B cell (primary cell): ENCODE measurements around the gene COG1.

Experiments used
- EZH2 ChIP-seq: IDR thresholded peaks from 2 replicates; pipeline ENCODE4 v1.6.1; 2012; ENCODE audit warnings: borderline replicate concordance, low read depth, mild to moderate bottlenecking, moderate library complexity, low read length; ENCODE audit not compliant: insufficient read depth, poor library complexity, severe bottlenecking
- TF ChIP-seq, protein P1 (sequence below): fragments of 200-600 bp; IDR thresholded peaks from one replicate; pipeline ENCODE4 v1.8.0; 2022; ENCODE audit warnings: antibody characterized with exemption, mild to moderate bottlenecking

DNA sequence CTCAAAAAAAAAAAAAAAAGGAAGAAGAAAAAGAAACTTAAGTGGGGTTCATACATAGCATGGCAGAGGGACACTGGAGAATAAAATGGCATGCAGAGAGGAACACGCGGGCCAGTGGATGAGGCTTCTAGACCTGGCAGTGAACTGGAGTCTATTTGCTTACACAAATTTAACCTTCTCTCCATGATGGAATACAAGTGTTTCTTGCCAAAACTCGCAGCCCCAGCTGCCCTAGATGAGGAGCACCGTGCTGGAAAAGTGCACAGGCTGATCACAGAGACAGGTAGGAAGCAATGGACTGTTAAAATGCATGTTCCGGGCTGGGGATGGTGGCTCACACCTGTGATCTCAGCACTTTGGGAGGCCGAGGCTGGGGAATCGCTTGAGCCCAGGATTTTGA is 18.7 kb upstream of the COG1 start:
- TF ChIP-seq, protein P1, sequence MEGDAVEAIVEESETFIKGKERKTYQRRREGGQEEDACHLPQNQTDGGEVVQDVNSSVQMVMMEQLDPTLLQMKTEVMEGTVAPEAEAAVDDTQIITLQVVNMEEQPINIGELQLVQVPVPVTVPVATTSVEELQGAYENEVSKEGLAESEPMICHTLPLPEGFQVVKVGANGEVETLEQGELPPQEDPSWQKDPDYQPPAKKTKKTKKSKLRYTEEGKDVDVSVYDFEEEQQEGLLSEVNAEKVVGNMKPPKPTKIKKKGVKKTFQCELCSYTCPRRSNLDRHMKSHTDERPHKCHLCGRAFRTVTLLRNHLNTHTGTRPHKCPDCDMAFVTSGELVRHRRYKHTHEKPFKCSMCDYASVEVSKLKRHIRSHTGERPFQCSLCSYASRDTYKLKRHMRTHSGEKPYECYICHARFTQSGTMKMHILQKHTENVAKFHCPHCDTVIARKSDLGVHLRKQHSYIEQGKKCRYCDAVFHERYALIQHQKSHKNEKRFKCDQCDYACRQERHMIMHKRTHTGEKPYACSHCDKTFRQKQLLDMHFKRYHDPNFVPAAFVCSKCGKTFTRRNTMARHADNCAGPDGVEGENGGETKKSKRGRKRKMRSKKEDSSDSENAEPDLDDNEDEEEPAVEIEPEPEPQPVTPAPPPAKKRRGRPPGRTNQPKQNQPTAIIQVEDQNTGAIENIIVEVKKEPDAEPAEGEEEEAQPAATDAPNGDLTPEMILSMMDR, result no peak
- TF ChIP-seq EZH2, result no peak
